Thyroid gland (tissue), 4 donors: ENCODE results near the gene RPH3AL.

Experiments used
- CTCF ChIP-seq, 6 experiments: fragments of 200-600 bp in 3 of 6; fragments of 450-650 bp in 3 of 6; sonication (generic) in 3 of 6; IDR thresholded peaks; one replicate each; pipeline ENCODE4 v1.5.1; 2016 to 2019; ENCODE audit warnings: antibody characterized with exemption in 6 of 6, mild to moderate bottlenecking in 2 of 6, inconsistent platforms in 1 of 6, moderate library complexity in 1 of 6
- POLR2A ChIP-seq, 2 donors: fragments of 450-650 bp; IDR thresholded peaks; one replicate each; pipeline ENCODE4 v1.6.1; 2017; ENCODE audit warnings: antibody characterized with exemption in 2 of 2, mild to moderate bottlenecking in 2 of 2, moderate library complexity in 1 of 2

GRCh38 chr17:390025-390424 lies 37.4 kb upstream of the RPH3AL start:
- no peak for TF ChIP-seq CTCF (IDR thresholded peaks at IDR 0.05)
- TF ChIP-seq POLR2A (IDR thresholded peaks at IDR 0.05) = no peak
